Measurements from ENCODE around the gene MID1. TPM values are rescaled to one million over a fixed set of nuclear protein-coding genes. Genes with fewer than 3 reads are reported as not detected.

The MID1 gene
- polyA plus RNA-seq, 3 donors from 2014 or later = not detected

DNA sequence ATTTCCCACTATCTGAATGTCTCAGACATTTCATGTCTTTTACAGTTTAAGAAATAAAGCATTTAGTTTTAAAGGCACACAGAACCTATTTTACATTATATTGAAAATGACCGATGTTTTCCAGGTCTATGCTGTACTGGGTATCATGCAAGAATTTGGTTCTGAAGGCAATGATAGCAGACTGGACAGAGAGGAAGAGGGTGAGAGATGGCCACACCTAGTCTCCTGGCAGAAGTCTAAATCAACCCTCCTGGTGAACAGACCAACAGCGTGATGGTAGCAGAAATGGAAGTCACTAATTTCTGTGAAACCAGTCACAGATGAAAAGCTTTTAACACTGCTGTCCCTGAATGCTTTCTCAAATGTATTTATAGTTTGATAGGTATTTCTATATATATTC is 41.9 kb downstream of the MID1 start:
- Mint-ChIP-seq H3K4me1 (no peaks in the 10 kb centered on the region), H3K27me3 (ENCODE audit: low read depth in 3 of 3) (peaks cover 0 to 2% (median 0%) of the 10 kb centered on the region in 3 donors), H3K27ac (no peak overlapping the region), H3K9me3 (peaks cover 0 to 4% (median 0%) of the 10 kb centered on the region in 6 donors), H3K4me3 (no peak overlapping the region), H3K36me3 (no peaks in the 10 kb centered on the region)
- no peak for DNase-seq

DNA sequence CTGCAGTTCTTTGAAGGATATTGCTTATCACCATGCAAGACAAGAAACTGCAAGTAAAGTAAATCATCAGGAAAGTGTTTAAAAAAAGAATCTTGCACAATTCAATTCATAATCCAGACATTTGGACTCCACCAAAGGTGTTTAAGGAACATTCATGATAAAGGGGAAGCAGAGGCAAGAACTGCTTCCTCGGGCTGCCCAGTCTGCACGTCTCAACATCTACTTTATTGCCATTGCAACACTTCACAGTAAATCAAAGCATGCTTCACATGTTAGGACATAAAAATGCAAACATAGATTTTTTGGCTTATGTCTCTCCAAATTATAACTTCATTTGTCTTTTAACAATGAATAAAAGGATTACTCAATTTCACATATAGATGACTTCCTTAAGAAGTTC is 42.5 kb downstream of the MID1 start:
- Mint-ChIP-seq H3K9me3 (peaks cover 0 to 4% (median 0%) of the 10 kb centered on the region in 6 donors), H3K36me3 (no peaks in the 10 kb centered on the region), H3K4me1 (no peaks in the 10 kb centered on the region), H3K27me3 (ENCODE audit: low read depth in 3 of 3) (peaks cover 0 to 2% (median 0%) of the 10 kb centered on the region in 3 donors), H3K4me3 (no peak overlapping the region), H3K27ac (no peak overlapping the region)
- DNase-seq = no peak

GRCh38 chrX:10576777-10577447 is 43.5 kb downstream of the MID1 start:
- Mint-ChIP-seq H3K4me1 (no peaks in the 10 kb centered on the region), H3K9me3 (peaks cover 0 to 4% (median 0%) of the 10 kb centered on the region in 6 donors), H3K27ac (no peak overlapping the region), H3K27me3 (ENCODE audit: low read depth in 3 of 3) (peaks cover 0 to 2% (median 0%) of the 10 kb centered on the region in 3 donors), H3K4me3 (no peak overlapping the region), H3K36me3 (no peaks in the 10 kb centered on the region)
- DNase-seq = no peak

- peaks cover 0 to 2% (median 0%) of the 10 kb centered on the region in 3 donors for H3K27me3 Mint-ChIP-seq (ENCODE audit: low read depth in 3 of 3)
- H3K4me3 Mint-ChIP-seq = no peak overlapping the region
- DNase-seq = no peak
- H3K36me3 Mint-ChIP-seq = no peaks in the 10 kb centered on the region
- no peak overlapping the region for H3K27ac Mint-ChIP-seq
- H3K9me3 Mint-ChIP-seq = peaks cover 0 to 4% (median 0%) of the 10 kb centered on the region in 6 donors
- H3K4me1 Mint-ChIP-seq = no peaks in the 10 kb centered on the region
Observed at GRCh38 chrX:10576186-10576585, 44.2 kb downstream of the MID1 start.

GRCh38 chrX:10574663-10575062 is 45.7 kb downstream of the MID1 start:
- H3K27me3 Mint-ChIP-seq (ENCODE audit: low read depth in 3 of 3) = peaks cover 0 to 3% (median 2%) of the 10 kb centered on the region in 3 donors
- no peak overlapping the region for H3K4me3 Mint-ChIP-seq
- H3K9me3 Mint-ChIP-seq = peaks cover 0 to 4% (median 0%) of the 10 kb centered on the region in 6 donors
- H3K27ac Mint-ChIP-seq = no peak overlapping the region
- H3K4me1 Mint-ChIP-seq = no peaks in the 10 kb centered on the region
- H3K36me3 Mint-ChIP-seq = no peaks in the 10 kb centered on the region
- DNase-seq = no peak

DNA sequence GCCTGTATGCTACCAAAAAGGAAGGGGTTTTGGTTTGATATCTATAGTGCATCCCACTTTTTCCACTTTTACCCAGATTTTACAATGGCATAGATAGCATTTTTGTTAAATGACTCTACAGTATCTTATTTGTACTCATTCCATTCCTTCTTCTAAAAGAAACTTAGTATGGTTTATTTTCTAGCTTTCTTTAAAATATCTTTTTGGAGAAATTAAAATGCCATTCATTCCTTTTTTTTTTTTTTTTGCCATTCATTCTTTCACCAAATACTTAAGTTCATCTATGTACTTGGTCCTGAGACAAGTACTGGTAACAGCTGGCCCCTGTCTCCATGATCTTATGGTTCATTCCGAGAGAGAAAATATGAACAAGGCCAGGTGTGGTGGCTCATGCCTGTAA is 49.1 kb downstream of the MID1 start:
- Mint-ChIP-seq H3K36me3 (no peaks in the 10 kb centered on the region), H3K4me3 (no peak overlapping the region)

DNA sequence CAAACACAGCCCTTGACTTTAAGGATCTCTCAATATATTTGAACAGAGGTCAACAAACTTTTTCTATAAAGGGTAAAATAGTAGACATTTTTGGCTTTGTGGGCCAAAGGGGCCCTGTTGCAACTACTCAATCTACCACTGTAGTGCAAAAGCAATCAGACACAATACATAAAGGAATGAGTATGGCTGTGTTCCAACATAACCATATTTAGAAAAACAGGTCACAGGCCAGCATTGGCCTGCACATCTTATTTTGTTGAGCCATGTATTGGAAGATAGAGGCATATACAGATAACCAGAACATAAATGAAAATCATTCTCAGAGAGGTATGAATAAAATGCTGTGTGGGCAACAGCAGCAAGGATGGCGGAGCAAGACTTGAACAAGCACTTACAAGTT is 49.8 kb downstream of the MID1 start:
- no peak for DNase-seq
- no peak overlapping the region for H3K27ac Mint-ChIP-seq
- no peak overlapping the region for H3K4me3 Mint-ChIP-seq
- H3K36me3 Mint-ChIP-seq = no peaks in the 10 kb centered on the region
- no peaks in the 10 kb centered on the region for H3K4me1 Mint-ChIP-seq
- peaks cover 0 to 4% (median 0%) of the 10 kb centered on the region in 6 donors for H3K9me3 Mint-ChIP-seq
- peaks cover 0 to 5% (median 5%) of the 10 kb centered on the region in 3 donors for H3K27me3 Mint-ChIP-seq (ENCODE audit: low read depth in 3 of 3)

More for the DNA sequence above, 49.1 kb downstream of the MID1 start:
- Mint-ChIP-seq H3K27me3 (ENCODE audit: low read depth in 3 of 3) (peaks cover 0 to 5% (median 5%) of the 10 kb centered on the region in 3 donors), H3K4me1 (no peaks in the 10 kb centered on the region), H3K9me3 (peaks cover 0 to 4% (median 0%) of the 10 kb centered on the region in 6 donors), H3K27ac (no peak overlapping the region)
- no peak for DNase-seq

GRCh38 chrX:10569946-10570345 is 50.4 kb downstream of the MID1 start:
- Mint-ChIP-seq H3K36me3 (no peaks in the 10 kb centered on the region), H3K27me3 (ENCODE audit: low read depth in 3 of 3) (peaks cover 0 to 5% (median 5%) of the 10 kb centered on the region in 3 donors), H3K9me3 (peaks cover 0 to 4% (median 0%) of the 10 kb centered on the region in 6 donors), H3K4me1 (no peaks in the 10 kb centered on the region), H3K27ac (no peak overlapping the region), H3K4me3 (no peak overlapping the region)
- DNase-seq = no peak

- Mint-ChIP-seq H3K4me1 (no peaks in the 10 kb centered on the region), H3K27ac (no peak overlapping the region), H3K27me3 (ENCODE audit: low read depth in 3 of 3) (peaks cover 0 to 5% (median 3%) of the 10 kb centered on the region in 3 donors), H3K4me3 (no peak overlapping the region), H3K36me3 (no peaks in the 10 kb centered on the region), H3K9me3 (no peaks in the 10 kb centered on the region)
- DNase-seq = no peak
Observed at GRCh38 chrX:10568428-10568827, 52.0 kb downstream of the MID1 start.

DNA sequence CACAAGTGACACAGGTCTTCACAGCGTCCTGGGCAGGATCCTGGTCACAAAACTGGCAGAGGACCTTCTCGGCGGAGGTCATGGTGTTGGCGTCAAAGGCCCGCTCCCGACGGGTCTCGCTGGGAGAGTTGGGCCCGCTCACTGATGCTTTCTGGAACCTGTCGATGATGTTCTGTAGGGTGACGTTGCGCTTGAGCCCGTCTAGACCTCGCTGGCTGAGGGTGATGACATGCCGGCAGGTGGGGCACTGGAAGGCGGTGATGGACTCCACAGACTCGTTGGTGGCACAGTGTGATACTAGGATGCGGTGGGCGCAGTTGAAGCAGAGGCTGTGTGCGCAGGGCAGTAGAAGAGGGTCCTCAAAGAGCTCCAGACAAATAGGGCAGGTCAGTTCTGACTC is 53.2 kb downstream of the MID1 start:
- H3K27ac Mint-ChIP-seq = no peak overlapping the region
- peaks cover 0 to 5% (median 3%) of the 10 kb centered on the region in 3 donors for H3K27me3 Mint-ChIP-seq (ENCODE audit: low read depth in 3 of 3)
- H3K9me3 Mint-ChIP-seq = no peaks in the 10 kb centered on the region
- DNase-seq = no peak
- no peaks in the 10 kb centered on the region for H3K36me3 Mint-ChIP-seq
- no peaks in the 10 kb centered on the region for H3K4me1 Mint-ChIP-seq
- H3K4me3 Mint-ChIP-seq = no peak overlapping the region

DNA sequence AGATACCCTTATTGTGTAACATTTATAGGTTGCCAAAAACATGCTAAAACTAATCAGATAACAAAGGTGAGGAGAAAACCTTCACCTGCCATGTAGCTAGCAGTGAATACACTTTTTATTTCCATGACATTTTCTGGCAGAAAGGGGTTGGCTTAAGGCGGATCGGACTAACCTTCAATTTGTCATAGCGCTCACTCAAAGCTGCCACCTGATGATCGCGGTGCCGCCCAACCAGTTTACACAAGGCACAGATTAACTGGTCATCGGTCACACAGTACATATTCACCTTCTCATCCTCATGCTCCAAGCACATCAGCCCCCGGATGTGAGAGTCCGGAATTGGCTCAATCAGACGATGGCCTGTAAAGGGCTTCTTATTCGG is 53.7 kb downstream of the MID1 start:
- H3K4me1 Mint-ChIP-seq = no peaks in the 10 kb centered on the region
- no peak overlapping the region for H3K4me3 Mint-ChIP-seq
- H3K9me3 Mint-ChIP-seq = no peaks in the 10 kb centered on the region
- peaks cover 0 to 7% (median 5%) of the 10 kb centered on the region in 3 donors for H3K27me3 Mint-ChIP-seq (ENCODE audit: low read depth in 3 of 3)
- no peak overlapping the region for H3K27ac Mint-ChIP-seq
- H3K36me3 Mint-ChIP-seq = no peaks in the 10 kb centered on the region
- DNase-seq = no peak

- no peak overlapping the region for H3K27ac Mint-ChIP-seq
- no peak overlapping the region for H3K4me3 Mint-ChIP-seq
- peaks cover 2 to 8% (median 3%) of the 10 kb centered on the region in 3 donors for H3K27me3 Mint-ChIP-seq (ENCODE audit: low read depth in 3 of 3)
- no peaks in the 10 kb centered on the region for H3K36me3 Mint-ChIP-seq
- no peak for DNase-seq
- H3K4me1 Mint-ChIP-seq = no peaks in the 10 kb centered on the region
- H3K9me3 Mint-ChIP-seq = no peaks in the 10 kb centered on the region
Observed at GRCh38 chrX:10564484-10564883, 55.9 kb downstream of the MID1 start.

GRCh38 chrX:10557166-10557565 is 63.2 kb downstream of the MID1 start:
- H3K36me3 Mint-ChIP-seq = no peaks in the 10 kb centered on the region
- no peaks in the 10 kb centered on the region for H3K4me1 Mint-ChIP-seq
- peaks cover 0 to 5% (median 2%) of the 10 kb centered on the region in 3 donors for H3K27me3 Mint-ChIP-seq (ENCODE audit: low read depth in 3 of 3)
- DNase-seq = no peak
- H3K4me3 Mint-ChIP-seq = no peak overlapping the region
- peaks cover 0 to 5% (median 0%) of the 10 kb centered on the region in 6 donors for H3K9me3 Mint-ChIP-seq
- H3K27ac Mint-ChIP-seq = no peak overlapping the region

GRCh38 chrX:10556405-10556804 is 64.0 kb downstream of the MID1 start:
- Mint-ChIP-seq H3K27me3 (ENCODE audit: low read depth in 3 of 3) (peaks cover 0 to 2% (median 0%) of the 10 kb centered on the region in 3 donors), H3K9me3 (peaks cover 0 to 5% (median 0%) of the 10 kb centered on the region in 6 donors), H3K27ac (no peak overlapping the region), H3K4me1 (no peaks in the 10 kb centered on the region), H3K36me3 (no peaks in the 10 kb centered on the region), H3K4me3 (no peak overlapping the region)
- no peak for DNase-seq

GRCh38 chrX:10555846-10556245 is 64.5 kb downstream of the MID1 start:
- Mint-ChIP-seq H3K4me3 (no peak overlapping the region), H3K9me3 (peaks cover 0 to 5% (median 0%) of the 10 kb centered on the region in 6 donors), H3K27me3 (ENCODE audit: low read depth in 3 of 3) (peaks cover 0 to 2% (median 0%) of the 10 kb centered on the region in 3 donors), H3K36me3 (no peaks in the 10 kb centered on the region), H3K4me1 (no peaks in the 10 kb centered on the region), H3K27ac (no peak overlapping the region)
- DNase-seq = no peak
